CD1c-positive myeloid dendritic cell (primary cell): ENCODE data around the gene KDSR.

ENCODE experiments used
- DNase-seq: peaks from one replicate; pipeline ENCODE4 v3.0.0-alpha.2; 2016; ENCODE audit errors: extremely low spot score

KDSR gene, protein sequence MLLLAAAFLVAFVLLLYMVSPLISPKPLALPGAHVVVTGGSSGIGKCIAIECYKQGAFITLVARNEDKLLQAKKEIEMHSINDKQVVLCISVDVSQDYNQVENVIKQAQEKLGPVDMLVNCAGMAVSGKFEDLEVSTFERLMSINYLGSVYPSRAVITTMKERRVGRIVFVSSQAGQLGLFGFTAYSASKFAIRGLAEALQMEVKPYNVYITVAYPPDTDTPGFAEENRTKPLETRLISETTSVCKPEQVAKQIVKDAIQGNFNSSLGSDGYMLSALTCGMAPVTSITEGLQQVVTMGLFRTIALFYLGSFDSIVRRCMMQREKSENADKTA

DNA sequence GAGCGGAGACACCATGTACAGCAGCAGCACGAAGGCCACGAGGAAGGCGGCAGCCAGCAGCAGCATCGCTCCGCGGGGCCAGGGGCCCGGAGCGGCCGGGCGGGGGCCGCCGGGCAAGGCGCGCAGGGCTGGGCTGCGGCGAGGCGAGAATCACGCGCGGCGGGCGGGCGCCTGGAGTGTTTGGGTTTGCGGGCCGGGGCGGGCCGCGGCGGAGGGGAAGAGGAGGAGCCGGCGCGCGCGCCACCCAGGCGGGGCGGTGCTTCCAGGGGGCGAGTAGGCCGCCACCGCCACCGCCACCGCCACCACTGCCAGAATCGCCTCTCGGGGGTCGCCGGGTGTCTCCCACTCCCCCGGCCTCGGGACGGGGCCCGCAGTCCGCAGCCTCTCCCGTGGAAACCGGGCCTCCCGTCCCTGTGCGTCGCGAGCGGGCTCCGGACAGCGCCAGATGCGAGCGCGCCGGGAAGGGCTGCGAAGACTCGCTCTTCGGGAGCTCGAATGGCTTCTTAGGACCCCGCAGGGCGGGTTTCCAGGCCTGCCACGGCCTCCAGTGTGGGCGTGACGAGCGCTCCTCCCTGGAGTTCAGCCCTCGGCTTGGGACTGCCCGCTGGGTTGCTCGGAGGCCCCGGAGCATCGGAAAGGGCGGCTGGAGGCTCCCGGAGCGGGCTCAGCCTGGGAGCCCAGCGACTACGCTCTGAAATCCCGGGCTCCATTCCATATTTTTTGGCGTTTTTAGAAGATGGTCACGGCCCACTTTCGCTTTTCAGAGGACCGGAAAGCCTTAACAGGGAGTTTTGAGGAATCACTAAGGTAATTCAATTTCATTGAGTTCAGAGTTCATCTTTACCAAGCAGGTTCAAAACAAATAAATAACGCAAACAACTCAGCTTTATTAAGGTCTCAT is at the start of gene KDSR:
Gene KDSR, minus strand, starts transcription at position 154 of the 901 bp plus-strand sequence. Its CDS starts 88 bp downstream, at position 66.
- peak; percentile 97 for DNase-seq

DNA sequence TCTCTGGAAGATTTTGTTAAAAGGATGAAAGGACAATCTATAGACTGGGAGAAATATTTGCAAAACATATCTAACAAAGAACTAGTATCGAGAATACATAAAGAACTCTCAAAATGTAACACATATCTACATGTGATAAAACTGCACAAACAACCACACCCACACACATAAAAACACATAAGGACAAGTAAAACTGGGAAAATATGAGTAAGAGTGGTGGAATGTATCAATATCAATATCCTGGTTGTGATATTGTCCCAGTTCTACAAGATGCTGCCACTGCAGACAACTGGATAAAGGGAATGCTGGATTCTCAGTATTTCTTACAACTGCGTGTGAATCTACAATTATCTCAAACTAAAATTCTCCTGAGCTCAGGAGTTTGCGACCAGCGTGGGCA is 45.9 kb upstream of the KDSR start:
- no peak for DNase-seq

DNA sequence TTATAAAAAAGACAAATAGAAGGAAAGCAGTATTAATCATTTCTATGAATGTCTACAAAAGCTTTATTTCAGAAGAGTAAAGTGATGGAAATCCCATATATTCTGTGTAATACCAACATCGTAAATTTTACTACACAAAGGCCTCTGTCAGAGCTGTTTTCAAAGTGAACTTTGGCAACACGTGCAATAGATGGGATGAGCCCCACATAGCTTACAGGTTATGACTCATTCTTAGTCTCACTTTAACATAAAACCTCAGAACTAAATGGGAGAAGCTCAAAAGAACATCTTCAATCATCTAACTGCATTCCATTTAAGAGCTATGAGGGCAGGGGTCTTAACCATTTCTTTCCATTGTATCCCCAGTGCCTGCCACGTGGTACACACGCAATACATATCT is 43.8 kb upstream of the KDSR start:
- DNase-seq: no peak

DNA sequence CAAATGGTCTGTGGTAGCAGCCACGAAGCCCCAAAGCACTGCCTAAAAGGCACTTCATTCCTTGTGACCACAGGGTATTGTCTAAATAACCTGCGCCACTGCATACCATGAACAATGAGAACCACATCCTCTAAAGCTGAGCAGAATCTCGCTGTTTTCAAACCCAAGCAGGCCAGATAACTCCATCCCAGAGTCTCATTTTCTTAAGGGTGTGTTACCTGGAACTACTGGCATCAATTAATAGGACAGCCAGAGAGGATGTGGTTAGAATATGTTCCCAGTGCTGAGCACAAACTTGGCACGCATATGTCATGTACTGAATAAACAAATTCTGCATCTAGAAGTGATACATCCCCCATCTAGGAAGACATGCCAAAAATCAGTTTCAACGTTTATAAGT is 42.3 kb upstream of the KDSR start:
- no peak for DNase-seq

DNA sequence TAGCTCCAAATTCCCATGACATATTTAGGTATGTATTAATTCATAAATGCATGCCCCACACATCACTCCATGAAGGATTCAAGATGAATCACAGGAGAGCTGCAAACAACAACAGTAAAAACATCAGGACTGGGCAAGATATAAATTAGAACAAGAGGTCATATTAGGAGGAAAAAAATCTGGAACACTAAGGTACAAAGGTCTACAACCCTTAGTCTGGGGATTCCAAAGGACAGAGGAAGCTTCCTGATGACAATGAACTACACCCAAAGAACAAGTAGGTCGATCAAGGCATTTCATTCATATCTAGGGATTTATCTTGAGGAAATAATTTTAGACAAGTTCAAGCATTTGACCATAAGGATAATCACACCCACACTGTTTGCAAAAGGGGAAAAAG is 40.7 kb upstream of the KDSR start:
- DNase-seq: no peak

DNA sequence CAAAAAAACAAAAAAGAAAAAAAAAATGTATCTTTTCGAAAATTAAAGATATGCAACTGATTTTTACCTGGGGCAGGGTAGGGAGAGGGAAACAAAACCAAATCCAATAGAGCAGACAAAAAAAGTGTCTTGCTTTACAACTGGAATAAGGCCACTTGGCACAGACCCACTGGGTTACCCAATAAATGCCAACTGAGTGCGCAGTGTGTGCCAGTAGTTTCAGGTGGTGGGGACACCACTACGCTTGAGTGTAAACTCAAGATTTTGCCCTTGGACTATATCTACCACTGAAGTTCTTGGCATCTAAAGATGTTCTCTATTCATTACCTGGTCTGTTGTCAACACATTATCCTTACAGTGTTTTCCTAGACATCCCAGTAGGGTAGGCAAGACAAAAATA is 39.0 kb upstream of the KDSR start:
- no peak for DNase-seq

DNA sequence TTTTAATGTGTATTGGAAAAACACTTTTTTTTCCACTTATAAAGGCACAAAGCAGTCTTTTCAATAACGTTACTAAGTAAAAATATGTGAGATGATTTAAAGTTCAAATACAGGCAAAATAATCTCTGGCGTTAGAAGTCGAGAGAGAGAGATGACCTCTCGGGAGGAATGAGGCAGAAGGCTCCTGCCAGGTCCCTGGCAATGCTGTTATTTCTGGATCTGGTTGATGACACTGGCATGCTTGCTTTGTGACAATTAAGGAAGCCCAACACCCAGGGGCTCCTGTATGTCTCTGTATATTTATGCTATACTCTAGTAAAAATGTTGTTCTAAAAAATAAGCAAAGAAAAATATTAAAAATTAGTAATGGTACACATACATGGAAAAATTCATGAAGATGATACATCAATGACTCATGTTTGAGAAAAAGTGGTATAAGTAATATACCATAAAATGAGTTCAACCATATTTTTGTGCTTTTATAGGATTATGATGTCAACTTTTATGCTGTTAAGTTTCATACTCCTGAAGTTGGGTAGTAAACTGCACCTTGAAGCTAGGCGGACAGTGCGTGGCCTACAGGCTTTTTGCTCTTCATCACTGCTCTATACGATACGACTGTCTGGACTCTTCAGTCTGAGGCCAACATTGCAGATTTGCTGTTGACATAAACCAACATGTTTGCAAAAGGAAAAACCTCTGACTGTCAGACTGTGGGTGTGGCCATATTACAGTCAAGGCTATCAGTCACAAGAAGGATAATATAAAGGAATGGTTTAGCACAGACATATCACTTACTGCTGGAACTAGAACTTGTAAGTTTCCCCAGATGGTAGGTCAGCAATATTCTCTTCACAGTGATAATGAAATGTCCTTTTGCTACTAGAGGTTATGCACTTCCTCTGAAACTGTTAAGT is 35.5 kb upstream of the KDSR start:
- no peak for DNase-seq

DNA sequence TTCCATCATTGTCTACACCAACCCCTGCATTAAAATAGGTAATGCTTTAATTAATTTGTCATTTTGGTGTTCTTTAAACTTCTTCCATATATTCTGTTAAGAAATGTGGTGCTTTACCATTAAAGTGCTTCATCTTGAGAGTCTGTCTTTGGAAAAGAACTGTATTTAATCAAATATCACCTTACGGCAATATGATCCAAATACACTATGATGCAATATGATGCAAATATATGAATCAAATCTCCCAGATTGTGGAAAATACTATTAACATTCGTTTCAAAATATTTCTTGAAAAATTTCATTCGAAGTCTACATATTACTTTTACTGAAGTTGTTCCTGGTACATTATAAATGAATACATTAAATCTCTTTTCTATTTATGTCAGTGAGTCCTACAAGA is 32.3 kb upstream of the KDSR start:
- no peak for DNase-seq

DNA sequence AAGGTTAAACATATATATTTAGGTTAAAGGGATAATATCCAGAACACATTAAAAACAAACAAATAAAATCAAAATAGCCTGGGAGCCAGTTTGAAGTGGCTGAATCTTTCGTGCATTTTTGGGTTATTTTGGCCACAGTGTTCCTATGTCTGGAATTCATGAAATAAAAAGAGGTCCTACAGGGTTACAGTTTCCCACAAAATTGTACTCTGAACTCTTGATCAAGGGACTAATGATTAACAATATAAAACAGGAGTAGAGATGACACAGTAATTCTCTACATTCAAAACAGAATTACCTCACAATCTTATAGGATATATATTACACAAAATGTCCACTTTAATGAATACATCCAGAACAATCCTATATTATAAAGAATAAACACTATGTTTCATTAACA is 30.3 kb upstream of the KDSR start:
- DNase-seq: no peak

DNA sequence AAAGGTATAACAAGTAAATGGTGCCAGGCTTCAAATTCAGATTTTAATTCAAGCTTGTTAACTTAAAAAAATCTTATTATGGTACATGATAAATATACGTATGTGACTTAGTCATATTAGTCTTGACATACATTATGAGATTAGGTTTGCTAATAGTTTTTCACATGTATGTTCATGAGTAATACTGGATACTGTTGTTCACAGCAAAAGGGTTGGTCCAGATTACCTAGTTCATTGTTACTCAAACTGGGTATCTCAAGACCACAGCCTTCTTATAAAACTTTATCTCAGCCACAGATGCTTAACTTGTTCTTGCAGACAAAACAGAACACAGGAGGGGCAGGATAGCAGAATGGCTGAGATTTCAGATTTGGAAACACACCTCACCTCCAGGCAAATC is 28.5 kb upstream of the KDSR start:
- DNase-seq: no peak

DNA sequence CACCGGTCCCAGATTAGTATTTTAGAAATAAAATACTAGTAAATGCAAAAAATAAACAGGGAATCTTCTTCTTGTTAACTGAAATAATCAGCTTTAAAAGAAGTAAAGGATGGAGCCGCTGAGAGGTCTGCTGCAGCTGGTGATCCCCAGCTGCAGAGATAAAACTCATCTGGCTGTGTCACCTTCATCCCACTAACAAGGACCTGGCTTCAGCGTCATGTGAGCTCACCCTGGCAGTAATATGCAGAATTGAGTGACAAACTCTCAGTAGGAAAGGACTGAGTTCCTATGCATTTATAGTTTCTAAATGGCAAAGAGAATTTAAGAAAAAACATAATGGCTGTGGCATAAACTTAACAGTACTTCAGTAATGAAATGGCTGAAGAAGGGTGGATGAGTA is 27.9 kb upstream of the KDSR start:
- DNase-seq: no peak

DNA sequence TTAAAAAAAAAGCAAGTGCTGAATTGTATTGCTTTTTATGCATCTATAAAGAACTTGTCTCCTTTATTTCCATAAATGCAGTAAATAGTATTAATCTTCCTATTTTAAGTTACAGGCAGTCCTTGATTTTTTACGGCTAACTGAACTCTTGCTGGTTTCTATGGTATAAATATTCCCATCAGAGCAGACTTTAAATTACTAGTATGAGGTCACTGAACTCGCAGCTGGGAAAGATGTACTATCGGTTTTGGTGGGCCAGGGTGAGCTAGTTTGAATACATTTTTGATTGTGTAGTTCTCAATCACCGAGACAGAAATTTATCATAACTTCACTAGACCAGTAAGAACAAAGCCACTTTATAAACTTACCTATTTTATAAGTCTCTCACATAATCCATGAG is 20.9 kb upstream of the KDSR start:
- no peak for DNase-seq

DNA sequence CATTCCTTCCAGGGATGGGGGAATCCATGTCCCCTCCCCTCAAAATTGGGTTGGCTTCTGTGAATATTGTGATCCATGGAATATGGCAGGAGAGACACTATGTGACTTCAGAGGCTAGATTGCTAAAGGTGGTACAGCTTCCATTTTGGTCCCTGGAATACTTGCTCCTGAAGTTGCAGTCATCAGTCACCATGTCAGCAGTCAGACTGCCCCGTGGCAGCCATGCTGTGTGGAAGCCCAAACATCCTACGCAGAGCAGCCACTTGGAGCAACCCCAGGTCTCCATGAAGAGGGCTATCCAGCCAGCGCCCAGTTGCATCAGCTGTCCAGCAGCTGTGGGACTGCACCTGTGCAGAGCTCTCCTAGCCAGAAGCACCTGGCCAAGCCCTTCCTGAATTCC is 15.8 kb upstream of the KDSR start:
- no peak for DNase-seq

DNA sequence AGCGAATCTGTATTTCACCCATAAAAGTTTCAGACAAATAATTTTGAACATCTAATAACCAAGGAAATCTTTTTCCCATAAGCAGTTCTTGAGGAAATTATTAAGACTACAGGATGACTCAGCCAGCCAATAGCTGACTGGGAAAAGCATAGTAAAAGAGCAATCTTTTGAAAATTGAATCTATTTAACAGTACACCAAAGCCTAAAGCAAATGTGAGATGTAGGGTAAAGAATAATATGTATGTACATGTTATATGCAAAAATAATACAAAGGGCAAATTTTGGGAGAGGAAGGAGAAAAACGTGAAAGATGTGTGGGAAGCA is 12.6 kb upstream of the KDSR start:
- no peak for DNase-seq

DNA sequence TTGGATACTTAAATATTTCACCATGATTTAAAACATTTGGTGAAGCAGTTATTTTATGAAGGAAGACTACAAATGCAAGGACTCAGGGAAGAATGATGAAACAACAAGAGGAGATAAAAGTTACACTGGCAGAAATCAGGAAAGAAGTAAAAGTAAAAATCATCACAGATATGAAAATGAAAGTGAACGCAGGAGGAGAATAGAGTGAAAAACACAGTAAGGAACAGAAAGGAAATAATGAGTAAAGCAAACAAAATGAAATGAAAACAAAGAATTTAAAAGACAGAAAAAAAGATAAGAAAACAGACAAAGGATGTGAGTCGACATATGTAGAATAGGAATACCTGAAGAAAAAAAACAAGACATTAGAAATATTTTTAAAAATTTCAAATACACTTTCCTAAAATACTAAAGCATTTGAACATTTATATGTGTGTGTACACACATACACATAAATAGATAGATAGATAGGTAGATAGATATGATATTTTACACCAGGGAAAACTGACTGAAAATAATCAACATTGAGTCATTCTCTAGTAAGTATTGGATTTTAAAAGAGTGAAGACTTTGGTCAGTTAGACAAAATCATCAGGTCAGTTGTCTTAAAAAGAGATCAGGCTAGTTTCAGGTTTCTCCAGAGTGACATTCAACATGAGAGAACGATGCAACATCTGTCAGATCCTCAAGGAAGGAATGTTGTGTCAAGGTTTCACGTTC is 12.1 kb upstream of the KDSR start:
- no peak for DNase-seq

DNA sequence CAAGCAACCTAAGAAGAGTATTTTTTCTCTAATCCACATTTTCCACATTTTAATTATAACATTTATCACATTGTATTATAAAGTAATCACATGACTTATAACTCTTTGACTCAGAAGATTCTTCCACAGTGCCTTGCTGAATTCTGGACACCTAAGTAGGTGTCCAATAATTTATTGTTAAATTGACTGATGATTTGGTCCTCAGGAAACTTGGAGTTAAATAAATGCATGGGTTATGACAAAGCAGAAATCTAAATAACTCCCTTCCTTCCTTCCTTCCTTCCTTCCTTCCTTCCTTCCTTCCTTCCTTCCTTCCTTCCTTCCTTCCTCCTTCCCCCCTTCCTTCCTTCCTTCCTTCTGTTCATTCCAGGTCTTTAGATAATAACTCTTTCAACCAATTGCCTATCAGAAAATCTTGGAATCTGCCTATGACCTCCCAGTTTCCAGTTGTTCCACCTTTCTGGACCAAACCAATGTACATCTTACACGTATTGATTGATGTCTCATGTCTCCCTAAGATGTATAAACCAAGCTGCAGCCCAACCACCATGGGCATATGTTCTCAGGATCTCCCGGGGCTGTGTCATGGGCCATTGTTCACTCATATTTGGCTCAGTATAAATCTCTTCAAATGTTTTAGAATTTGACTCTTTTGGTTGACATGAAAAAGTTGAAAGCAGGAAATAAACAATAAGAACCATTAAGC is 10.4 kb upstream of the KDSR start:
- no peak for DNase-seq

DNA sequence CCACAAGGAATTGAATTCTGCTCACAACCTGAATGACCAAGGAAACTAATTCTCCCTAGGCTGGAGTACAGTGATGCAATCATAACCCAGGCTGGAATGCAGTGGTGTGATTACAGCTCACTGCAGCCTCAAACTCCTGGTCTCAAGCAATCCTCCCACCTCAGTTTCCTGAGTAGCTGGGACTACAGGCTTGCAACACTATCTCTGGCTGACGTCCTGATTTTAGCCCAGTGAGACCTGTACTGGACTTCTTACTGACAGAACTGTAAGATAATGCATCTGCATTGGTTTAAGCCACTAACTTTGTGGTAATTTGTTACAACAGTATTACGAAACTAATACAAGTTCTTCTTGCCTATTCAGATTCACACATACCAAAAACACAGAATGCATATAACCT is 9.5 kb upstream of the KDSR start:
- peak; percentile 20 for DNase-seq

DNA sequence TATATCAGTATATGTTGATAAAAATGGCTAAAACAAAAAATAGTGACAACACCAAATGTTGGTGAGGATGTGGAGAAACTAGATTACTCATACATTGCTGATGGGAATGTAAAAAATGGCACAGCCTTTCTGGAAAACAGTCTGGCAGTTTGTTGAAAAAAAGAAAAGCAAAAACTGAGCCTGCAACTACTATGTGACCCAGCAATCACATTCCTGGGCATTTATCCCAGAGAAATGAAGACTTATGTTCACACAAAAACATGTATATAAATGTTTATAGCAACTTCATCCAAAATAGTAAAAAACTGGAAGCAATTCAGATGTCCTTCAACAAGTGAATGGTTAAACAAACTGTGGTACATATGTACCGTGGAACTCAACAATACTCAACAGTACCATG is 7.5 kb upstream of the KDSR start:
- no peak for DNase-seq

DNA sequence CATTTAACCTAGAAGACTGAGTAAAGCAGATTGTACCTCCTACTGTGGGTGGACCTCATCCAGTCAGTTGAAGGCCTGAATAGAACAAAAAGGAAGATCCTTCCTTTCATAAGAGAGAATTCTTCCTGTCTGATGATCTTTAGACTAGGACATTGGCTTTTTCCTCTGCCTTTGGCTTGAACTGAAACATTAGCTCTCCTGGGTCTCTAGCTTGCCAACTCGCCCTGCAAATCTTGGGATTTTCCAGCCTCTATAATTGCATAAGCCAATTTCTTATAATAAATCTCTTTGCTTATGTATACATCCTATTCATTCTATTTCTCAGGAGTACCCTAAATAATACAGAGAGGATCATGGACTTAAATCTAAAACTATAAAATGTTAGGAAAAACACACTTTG is 6.2 kb upstream of the KDSR start:
- no peak for DNase-seq

DNA sequence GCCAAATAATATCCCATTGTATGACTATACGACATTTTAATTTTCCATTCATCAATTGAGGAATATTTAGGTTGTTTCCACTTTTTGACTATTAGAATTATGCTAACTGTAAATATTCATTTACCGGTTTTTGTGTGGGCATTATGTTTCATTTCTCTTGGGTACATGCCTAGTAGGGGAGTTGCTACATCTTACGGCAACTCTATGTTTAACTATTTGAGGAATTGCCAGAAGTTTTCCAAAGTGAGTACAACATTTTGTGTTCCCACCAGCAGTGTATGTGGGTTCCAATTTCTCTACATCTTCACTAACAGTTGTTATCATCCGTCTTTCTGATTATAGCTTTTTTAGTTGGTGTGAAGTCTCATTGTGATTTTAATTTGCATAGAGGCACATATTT is 1.6 kb upstream of the KDSR start:
- no peak for DNase-seq
